NCI-H1694 treated with DMSO at 0.1 percent for 48 hours (cell line): ENCODE measurements around the gene PTHLH.

Experiments used
- DNase-seq: peaks from one replicate; lab custom pipeline; 2025; lab: John Stamatoyannopoulos, UW

Gene PTHLH

GRCh38 chr12:27974735-27975221 lies 2.2 kb upstream of the PTHLH start:
- no peak for DNase-seq

- DNase-seq: no peak
Observed at GRCh38 chr12:27973487-27973890, 956 bp upstream of the PTHLH start.

GRCh38 chr12:27971606-27972005 lies 927 bp downstream of the PTHLH start:
- no peak for DNase-seq

- DNase-seq: no peak
Observed at GRCh38 chr12:27971121-27971489, 1.4 kb downstream of the PTHLH start.

GRCh38 chr12:27970401-27971120 lies 2.0 kb downstream of the PTHLH start:
- no peak for DNase-seq

GRCh38 chr12:27969624-27970400 lies 2.7 kb downstream of the PTHLH start:
- DNase-seq: no peak

GRCh38 chr12:27968972-27969623 lies 3.4 kb downstream of the PTHLH start:
- DNase-seq: peak; percentile 28

GRCh38 chr12:27967551-27968054 lies 4.9 kb downstream of the PTHLH start:
- peak; percentile 98 for DNase-seq

GRCh38 chr12:27966870-27967269 lies 5.7 kb downstream of the PTHLH start:
- DNase-seq: no peak

- peak; percentile 51 for DNase-seq
Observed at GRCh38 chr12:27965966-27966365, 6.6 kb downstream of the PTHLH start.

GRCh38 chr12:27965411-27965810 lies 7.1 kb downstream of the PTHLH start:
- DNase-seq: no peak

- no peak for DNase-seq
Observed at GRCh38 chr12:27964123-27964522, 8.4 kb downstream of the PTHLH start.

GRCh38 chr12:27960821-27961220 lies 11.7 kb downstream of the PTHLH start:
- no peak for DNase-seq

GRCh38 chr12:27958675-27959074 lies 13.9 kb downstream of the PTHLH start:
- DNase-seq: no peak

- no peak for DNase-seq
Observed at GRCh38 chr12:27957366-27957765, 15.2 kb downstream of the PTHLH start.

GRCh38 chr12:27953817-27954216 lies 18.7 kb downstream of the PTHLH start:
- no peak for DNase-seq

- no peak for DNase-seq
Observed at GRCh38 chr12:27953348-27953747, 19.2 kb downstream of the PTHLH start.

- DNase-seq: no peak
Observed at GRCh38 chr12:27952510-27952909, 20.0 kb downstream of the PTHLH start.

- no peak for DNase-seq
Observed at GRCh38 chr12:27951898-27952297, 20.6 kb downstream of the PTHLH start.

- no peak for DNase-seq
Observed at GRCh38 chr12:27946421-27946820, 26.1 kb downstream of the PTHLH start.

- peak; percentile 79 for DNase-seq
Observed at GRCh38 chr12:27940756-27941402, 31.7 kb downstream of the PTHLH start.

- DNase-seq: no peak
Observed at GRCh38 chr12:27940245-27940644, 32.3 kb downstream of the PTHLH start.
